Smooth muscle cell (in vitro differentiated cells): ENCODE measurements around the gene ADK. TPM values are rescaled to one million over a fixed set of nuclear protein-coding genes. Genes with fewer than 3 reads are reported as not detected.
"Not testable (repeated sequence)": the region's sequence is repeated elsewhere in the genome, so short reads cannot be mapped to it uniquely, and the experiment has no call there.

Experiments used
- DNase-seq: peaks from one replicate; lab custom pipeline; 2025; ENCODE audit not compliant: unreplicated experiment; lab: John Stamatoyannopoulos, UW
- H2AFZ ChIP-seq: fragments of 200-600 bp; sonication (generic); 2 replicates; pipeline ENCODE4 v1.6.0; 2016; ENCODE audit warnings: antibody characterized with exemption, low read depth, mild to moderate bottlenecking
- H3F3A ChIP-seq: fragments of 200-600 bp; sonication (generic); 2 replicates; pipeline ENCODE4 v1.6.0; 2017; ENCODE audit warnings: antibody characterized with exemption, low read depth
- H3K27ac ChIP-seq: fragments of 200-600 bp; sonication (generic); 2 replicates; pipeline ENCODE4 v1.5.1; 2016; ENCODE audit warnings: low read depth, mild to moderate bottlenecking
- H3K27me3 ChIP-seq: fragments of 200-600 bp; sonication (generic); 2 replicates; pipeline ENCODE4 v1.6.1; 2016; ENCODE audit warnings: low read depth, mild to moderate bottlenecking
- H3K36me3 ChIP-seq: fragments of 200-600 bp; sonication (generic); 2 replicates; pipeline ENCODE4 v1.5.1; 2016; ENCODE audit warnings: low read depth
- H3K4me1 ChIP-seq: fragments of 200-600 bp; sonication (generic); 2 replicates; pipeline ENCODE4 v1.5.1; 2016; ENCODE audit warnings: low read depth
- H3K4me2 ChIP-seq: fragments of 200-600 bp; sonication (generic); 2 replicates; pipeline ENCODE4 v1.6.0; 2016; ENCODE audit warnings: mild to moderate bottlenecking
- H3K4me3 ChIP-seq: fragments of 200-600 bp; sonication (generic); 2 replicates; pipeline ENCODE4 v1.5.1; 2016; ENCODE audit warnings: mild to moderate bottlenecking
- H3K79me2 ChIP-seq: fragments of 200-600 bp; sonication (generic); 2 replicates; pipeline ENCODE4 v1.6.0; 2016; ENCODE audit warnings: low read depth, mild to moderate bottlenecking
- H3K9ac ChIP-seq: fragments of 200-600 bp; sonication (generic); 2 replicates; pipeline ENCODE4 v1.6.0; 2016; ENCODE audit warnings: low read depth
- H3K9me3 ChIP-seq: fragments of 200-600 bp; sonication (generic); replicated peaks from 2 replicates; pipeline ENCODE4 v1.5.1; 2016; ENCODE audit warnings: low read depth
- H4K20me1 ChIP-seq: fragments of 200-600 bp; sonication (generic); 2 replicates; pipeline ENCODE4 v1.6.0; 2016; ENCODE audit warnings: low read depth
- WGBS: methylation state at CpG from one replicate; pipeline ENCODE4 v1.1.7; 2016; ENCODE audit warnings: low lambda C conversion rate; 5-methylcytosine and 5-hydroxymethylcytosine counted together
- polyA plus RNA-seq: library from polyadenylated mRNA; unstranded; fragments of >200 nt; fragmentation: Nextera tagmentation; extraction: Ambion mirVana; gene quantifications from 2 replicates; pipeline ENCODE4 v1.2.1, GENCODE V29; 2016
- total RNA-seq: library from RNA; depleted of rRNA; stranded (reverse); fragments of >200 nt; gene quantifications from 2 replicates; pipeline ENCODE4 v1.2.3, GENCODE V29; 2014
- TF ChIP-seq, protein P1 (sequence below): fragments of 200-600 bp; sonication (generic); IDR thresholded peaks from 2 replicates; pipeline ENCODE4 v1.5.1; 2017; ENCODE audit warnings: borderline replicate concordance, mild to moderate bottlenecking, antibody characterized with exemption; ENCODE audit not compliant: insufficient read depth, poor library complexity, severe bottlenecking

Gene ADK
- total and polyA plus RNA-seq, 2 experiments from 2014 or later, result 19.4 to 25.1 TPM

DNA sequence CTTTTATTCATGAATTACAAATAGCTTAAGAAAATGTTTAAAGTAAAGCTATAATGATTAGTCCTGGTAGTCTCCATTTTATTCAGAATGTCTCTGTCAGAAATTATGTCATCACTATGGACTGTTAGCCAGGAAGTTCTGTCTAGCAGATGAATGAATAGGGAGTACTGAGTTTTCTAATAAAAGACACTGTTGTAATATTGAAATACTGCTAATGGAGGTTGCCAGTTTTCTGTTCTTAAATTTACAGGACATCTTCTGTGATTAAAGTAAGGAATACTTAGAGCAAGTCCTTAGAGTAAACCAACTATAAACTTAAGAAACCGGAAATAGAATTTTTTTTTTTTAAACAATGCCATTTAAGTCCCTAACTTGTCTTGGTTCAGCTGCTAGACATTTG lies 309.8 kb downstream of the ADK start:
- H3K27me3 ChIP-seq, result no peaks in the 10 kb centered on the region
- no peaks in the 10 kb centered on the region for H3K9me3 ChIP-seq
- WGBS, result 81% methylated on average over 1 of the region's 1 CpG
- no peaks in the 10 kb centered on the region for H3K79me2 ChIP-seq
- no peaks in the 10 kb centered on the region for H4K20me1 ChIP-seq
- H3K9ac ChIP-seq, result no peak overlapping the region
- no peaks in the 10 kb centered on the region for H3K36me3 ChIP-seq
- no peak overlapping the region for H3K4me3 ChIP-seq
- H3K4me1 ChIP-seq, result no peaks in the 10 kb centered on the region
- no peak for DNase-seq
- no peak overlapping the region for H2AFZ ChIP-seq
- H3F3A ChIP-seq, result no peaks in the 10 kb centered on the region
- TF ChIP-seq, protein P1, sequence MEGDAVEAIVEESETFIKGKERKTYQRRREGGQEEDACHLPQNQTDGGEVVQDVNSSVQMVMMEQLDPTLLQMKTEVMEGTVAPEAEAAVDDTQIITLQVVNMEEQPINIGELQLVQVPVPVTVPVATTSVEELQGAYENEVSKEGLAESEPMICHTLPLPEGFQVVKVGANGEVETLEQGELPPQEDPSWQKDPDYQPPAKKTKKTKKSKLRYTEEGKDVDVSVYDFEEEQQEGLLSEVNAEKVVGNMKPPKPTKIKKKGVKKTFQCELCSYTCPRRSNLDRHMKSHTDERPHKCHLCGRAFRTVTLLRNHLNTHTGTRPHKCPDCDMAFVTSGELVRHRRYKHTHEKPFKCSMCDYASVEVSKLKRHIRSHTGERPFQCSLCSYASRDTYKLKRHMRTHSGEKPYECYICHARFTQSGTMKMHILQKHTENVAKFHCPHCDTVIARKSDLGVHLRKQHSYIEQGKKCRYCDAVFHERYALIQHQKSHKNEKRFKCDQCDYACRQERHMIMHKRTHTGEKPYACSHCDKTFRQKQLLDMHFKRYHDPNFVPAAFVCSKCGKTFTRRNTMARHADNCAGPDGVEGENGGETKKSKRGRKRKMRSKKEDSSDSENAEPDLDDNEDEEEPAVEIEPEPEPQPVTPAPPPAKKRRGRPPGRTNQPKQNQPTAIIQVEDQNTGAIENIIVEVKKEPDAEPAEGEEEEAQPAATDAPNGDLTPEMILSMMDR, result no peak
- no peak overlapping the region for H3K27ac ChIP-seq
- no peak overlapping the region for H3K4me2 ChIP-seq

DNA sequence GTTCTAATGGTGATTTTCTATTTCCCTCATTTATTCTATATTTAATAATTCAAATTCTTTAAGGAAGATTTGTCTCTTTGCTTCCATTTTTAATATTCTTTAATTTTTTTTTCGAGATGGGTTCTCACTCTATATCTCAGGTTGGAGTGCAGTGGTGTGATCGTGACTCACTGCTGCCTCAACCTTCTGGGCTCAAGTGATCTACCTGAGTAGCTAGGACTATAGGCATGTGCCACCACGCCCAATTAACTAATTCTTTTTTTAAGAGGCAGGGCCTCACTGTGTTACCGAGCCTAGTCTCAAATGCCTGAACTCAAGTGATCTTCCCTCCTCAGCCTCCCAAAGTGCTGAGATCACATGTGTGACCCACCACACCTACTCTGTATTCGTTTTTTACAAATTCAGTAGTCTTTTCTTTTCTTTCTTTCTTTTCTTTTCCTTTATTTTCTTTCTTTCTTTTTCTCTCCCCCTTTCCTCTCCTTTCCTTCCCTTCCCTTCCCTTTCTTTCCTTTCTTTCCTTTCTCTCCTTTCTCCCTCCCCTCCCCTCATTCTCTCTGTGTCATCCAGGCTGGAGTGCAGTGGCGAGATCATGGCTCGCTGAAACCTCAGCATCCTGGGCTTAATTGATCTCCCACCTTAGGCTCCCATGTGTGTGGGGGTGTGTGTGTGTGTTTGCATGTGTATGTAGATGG lies 323.1 kb downstream of the ADK start:
- Histone ChIP-seq H4K20me1 (no peaks in the 10 kb centered on the region), H3K4me2 (no peak overlapping the region), H3K4me1 (no peaks in the 10 kb centered on the region), H3K27ac (no peak overlapping the region), H3K36me3 (no peaks in the 10 kb centered on the region), H3F3A (no peaks in the 10 kb centered on the region), H3K79me2 (no peaks in the 10 kb centered on the region), H2AFZ (no peak overlapping the region), H3K9me3 (no peaks in the 10 kb centered on the region), H3K4me3 (no peak overlapping the region), H3K27me3 (no peaks in the 10 kb centered on the region), H3K9ac (no peak overlapping the region)
- WGBS, result 98% methylated on average over 7 of the region's 7 CpGs
- TF ChIP-seq, protein P1, result no peak
- no peak for DNase-seq

GRCh38 chr10:74476162-74476706 lies 325.2 kb downstream of the ADK start:
- not testable (repeated sequence) for H3K4me2 ChIP-seq, H3K9me3 ChIP-seq, H3K9ac ChIP-seq, H3K27me3 ChIP-seq, H3K79me2 ChIP-seq, H2AFZ ChIP-seq, H3K27ac ChIP-seq, H3F3A ChIP-seq, DNase-seq, H3K4me3 ChIP-seq, H4K20me1 ChIP-seq, H3K36me3 ChIP-seq, H3K4me1 ChIP-seq
- WGBS, result 93% methylated on average over 10 of the region's 10 CpGs

DNA sequence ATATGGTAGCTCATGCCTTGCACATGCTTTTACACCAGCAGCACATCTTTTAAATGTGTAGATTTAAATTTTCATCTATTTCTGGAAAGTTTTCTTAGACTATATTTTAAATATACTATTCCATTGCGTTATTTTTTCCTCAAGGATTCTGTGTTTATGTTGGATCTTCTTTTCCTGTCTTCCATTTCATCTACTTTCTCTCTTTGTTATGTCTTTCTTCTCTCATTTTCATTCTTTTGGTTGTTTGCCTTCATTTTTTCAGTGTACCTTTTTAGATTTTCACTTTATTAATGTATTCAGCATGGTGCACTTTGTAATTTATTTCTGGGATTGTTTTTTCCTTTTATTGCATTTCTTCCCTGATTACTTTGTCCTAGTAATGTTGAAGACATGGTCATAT lies 329.8 kb downstream of the ADK start:
- 96% methylated on average over 1 of the region's 1 CpG for WGBS
- H3K27me3 ChIP-seq, result no peaks in the 10 kb centered on the region
- no peaks in the 10 kb centered on the region for H4K20me1 ChIP-seq
- no peak for DNase-seq
- TF ChIP-seq, protein P1, result no peak
- H3K4me3 ChIP-seq, result no peak overlapping the region
- no peak overlapping the region for H3K9ac ChIP-seq
- H3K27ac ChIP-seq, result no peak overlapping the region
- no peak overlapping the region for H2AFZ ChIP-seq
- H3K79me2 ChIP-seq, result no peaks in the 10 kb centered on the region
- no peaks in the 10 kb centered on the region for H3K36me3 ChIP-seq
- H3K4me1 ChIP-seq, result no peaks in the 10 kb centered on the region
- no peaks in the 10 kb centered on the region for H3K9me3 ChIP-seq
- H3F3A ChIP-seq, result no peaks in the 10 kb centered on the region
- H3K4me2 ChIP-seq, result no peak overlapping the region
